Globus pallidus (tissue), 1 donor: ENCODE data around the gene VAX1.
A peak's percentile ranks its signal among the peaks of the same experiment; 100 is the strongest.

ENCODE experiments used
- DNase-seq: peaks from one replicate; pipeline ENCODE4 v3.0.0-alpha.2; 2015; ENCODE audit warnings: low spot score

VAX1 gene

DNA sequence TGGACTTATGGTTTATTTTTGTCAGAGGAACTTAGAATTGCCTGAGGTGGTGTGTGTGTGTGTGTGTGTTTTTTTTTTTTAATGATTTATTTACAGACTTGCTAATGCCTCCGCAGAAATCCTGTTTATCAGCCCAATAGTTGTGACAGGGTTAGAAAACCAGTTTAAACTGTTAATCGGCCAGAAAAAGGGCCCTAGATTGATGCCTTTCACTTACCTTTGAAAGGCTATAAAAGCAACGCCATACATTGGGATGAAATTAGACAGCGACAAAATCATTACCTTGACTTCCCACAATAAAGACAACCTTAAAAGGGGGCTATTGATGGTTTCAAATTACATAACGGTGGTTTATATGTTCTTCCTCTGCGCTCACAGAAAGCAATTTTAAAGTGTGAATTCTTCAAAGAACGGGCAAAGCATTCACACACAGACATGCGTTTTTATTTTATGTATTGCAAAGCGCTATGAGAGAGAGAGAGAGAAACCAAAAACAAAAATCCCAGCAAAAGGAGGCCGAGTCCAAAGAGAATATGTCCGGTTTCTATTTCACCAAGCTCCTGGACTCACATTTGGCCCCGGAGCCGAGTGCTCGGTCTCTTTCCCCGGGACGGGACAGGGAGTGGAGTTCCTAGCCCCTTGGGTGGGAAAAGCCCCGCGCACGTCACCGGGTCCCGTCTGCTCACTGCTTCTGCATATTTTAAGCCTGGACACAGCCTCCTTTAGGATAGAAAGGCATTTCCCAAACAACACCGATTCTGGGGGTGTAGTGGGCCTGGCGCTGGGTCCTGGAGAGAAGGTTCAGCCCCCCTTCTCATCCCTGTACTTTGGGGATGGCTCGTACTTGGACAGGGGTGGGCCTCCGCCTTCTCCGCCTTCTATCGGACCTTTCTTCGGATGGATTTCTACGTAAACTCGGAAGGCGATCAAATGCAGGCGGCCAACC, 26.8 kb upstream of the VAX1 start:
- no peak for DNase-seq

DNA sequence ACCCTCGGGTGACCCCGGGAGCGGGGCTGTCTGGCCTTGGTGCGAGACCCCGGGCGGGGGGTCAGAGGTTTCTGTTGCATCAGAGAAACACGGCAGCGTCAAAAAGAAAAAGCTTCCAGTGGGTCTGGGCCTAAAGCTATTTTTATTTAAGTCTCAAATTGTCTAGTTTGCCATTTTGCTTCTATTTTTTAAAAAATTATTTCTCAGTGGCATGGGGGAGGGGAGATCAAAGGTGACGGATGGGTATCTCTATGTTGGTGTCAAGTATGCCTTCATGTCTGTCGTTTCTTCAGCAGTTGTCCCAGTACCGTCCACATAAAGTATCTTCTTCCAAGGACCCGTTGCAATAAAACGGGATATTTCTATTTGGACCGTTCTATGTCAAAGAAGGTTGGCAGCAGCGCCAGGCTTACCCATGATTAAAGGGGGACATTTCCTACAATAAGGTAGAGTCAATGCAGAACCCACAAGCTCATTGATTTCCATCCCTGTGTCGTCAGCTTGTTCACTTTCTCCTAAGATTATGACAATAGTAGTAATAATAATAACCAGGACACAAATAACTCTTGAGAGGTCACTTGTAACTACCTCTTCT, 26.0 kb upstream of the VAX1 start:
- no peak for DNase-seq

DNA sequence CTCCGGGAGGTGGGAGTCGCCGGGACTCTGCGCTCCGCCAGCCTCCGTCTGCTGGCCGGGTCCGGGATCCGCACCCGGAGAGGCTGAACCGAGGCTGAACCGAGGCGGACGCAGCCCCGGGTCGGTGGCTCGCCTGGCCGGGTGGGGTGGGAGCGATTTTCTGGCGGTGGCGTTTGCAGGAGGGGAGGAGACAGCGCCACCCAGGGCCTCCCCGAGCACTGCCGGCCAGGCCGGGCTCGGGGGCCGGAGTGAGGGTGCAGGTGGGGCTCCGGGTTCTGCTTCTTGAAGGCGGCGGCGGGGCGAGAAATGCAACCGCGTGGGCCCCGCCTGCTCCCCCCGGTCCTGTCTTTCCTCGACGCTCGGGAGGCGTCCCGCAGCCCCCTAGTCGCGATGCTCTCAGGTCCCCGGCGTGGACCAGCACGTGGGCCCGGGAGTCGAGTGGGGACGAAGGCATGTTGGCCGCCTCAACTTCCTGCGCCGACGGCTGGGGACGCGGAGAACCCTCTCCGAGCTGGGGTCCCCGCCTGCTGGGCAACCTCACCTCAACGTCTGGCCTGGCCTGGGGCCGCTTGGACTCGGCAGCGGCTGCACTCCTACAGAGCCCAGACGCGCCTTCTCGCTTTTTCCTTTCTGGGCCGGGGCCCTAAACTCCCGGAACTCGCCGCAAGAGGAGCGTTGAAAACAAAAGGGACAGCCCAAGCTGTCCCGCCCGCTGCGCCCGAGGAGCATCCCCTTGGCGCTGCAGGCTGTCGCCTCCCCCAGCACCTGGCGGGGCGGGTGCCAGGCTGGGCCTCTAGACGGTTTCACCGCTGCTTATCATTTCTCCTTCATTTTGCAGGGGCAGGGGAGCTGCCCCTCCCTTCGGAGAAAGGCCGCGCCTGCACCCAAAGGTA, 25.2 kb upstream of the VAX1 start:
- peak; percentile 53 for DNase-seq

DNA sequence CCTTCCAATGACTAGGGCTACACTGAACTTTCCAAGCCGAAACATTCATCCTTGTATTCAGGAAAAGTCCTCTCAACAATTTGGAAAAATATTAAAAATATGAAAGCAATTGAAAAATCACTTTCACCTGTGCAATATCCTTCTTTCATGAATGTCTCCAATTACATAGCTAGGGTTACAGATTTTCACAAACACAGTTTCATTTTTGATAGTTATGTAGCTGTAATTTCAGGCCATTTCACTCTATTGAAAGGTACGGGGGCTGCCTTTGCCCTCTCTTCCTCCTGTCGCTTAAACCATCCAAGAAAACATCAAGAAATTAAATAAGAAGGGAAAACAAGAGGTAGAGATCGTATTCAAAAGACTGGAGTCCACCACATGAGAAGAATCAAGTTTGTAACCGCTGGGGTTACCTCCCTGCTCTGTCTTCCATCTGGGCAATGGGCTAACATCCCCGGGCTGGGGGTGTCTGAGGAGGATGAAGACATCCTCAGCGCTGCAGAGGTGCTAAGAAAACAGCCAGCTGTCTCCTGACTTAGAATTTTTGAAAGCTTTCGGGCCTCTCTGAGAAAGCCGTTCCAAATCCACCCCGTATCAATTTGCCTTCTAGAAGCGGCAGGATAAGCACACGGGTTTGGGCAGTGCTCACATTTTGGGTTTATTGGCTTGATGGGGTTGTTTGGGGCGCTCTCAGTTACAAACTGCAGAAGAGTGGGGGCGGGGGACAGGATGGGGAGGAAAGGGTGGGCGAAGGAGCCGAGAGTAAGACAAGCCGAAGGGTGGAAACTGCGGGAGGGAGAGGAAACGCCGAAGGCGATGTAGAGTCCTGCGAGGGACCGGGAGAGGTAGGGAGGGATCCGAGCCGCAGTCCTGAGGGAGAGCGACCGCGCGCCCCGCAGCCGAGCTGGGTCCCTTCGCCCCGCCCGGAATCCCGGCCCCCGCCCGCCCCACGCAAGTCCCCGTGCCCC, 24.3 kb upstream of the VAX1 start:
- DNase-seq = no peak

DNA sequence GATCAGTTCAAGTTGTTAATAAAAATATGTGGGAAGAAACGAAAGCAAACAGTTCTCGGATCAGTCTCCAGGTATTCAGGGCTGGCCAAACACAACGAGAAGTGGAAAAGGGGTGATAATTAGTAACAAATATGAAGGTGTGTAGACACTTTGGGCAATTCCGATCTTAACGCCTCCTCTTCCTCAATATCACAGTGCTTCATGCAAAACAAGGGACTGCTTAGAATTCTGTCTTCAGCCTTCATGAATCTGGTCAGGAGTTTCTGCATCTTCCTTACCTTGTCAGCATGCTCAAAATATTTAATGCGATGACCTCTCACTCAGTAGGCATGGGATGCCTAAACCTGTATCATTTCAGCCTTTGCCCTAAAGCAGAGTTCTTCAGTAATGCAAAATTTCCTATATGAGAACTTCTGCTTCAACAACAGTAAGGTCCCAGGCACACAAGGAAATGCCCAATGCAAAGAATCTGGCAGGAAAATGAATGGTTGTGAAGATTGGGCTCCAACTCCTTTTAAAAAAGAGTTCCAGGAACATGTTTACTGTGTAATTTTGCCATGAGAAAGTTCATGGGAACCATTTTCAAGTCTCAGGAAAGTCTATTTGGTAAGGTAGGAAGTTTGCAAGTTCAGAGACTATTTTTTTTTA, 23.4 kb upstream of the VAX1 start:
- DNase-seq = no peak

DNA sequence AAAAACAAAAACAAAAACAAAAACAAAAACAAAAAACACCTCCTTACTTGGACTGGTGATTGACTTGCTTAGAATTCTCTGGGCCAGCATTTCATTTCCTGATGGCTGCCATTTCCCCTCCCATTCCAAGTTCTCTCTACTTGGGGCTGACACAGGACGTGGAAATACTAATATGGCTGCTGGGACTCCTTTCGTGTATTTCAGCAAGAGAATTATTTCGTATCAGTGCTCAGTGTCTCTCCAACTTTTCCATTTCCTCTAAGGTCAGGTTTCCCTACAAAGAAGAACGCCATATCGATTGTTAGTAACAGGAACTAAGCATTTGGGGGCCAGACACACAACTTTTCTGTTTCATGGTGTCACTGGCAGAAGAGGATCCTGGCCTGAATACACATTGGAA, 22.5 kb upstream of the VAX1 start:
- no peak for DNase-seq

DNA sequence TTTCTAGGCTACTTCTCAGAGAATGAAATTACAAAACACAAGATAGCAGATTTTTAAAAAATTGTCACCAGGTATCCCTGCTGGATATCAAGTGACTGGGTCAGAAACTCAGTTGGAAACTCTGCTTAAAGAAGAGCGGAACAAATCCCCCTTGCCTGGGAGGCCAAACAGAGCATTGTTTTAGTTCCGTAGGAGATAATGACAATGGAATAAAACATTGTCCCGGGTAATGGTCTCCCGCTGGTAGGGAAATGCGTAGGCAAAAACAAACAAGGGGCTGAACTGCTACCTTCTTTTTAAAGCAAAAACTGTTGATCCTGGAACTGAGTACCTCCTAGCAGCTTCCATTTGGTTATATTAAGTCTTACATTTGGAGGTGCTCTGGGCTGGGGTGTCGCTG, 21.3 kb upstream of the VAX1 start:
- no peak for DNase-seq

DNA sequence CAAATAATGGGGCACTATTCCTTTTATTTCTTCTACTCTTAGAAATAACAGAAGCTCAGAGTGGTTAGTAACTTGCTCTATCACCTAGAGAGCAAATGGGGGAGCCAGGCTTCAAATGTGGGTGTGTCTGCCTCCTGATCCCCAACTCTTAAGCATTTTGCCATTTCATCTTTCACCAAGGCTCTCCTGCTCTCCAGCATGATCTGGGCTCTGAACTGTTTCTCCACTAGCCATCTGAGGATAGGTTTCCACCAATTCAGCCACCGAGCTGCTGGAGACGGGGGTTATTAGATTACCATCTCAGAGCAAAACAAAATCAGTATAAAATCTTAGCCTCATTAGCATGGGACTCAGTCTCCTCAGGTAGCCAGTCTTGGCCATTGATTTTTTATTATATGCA, 20.2 kb upstream of the VAX1 start:
- no peak for DNase-seq

DNA sequence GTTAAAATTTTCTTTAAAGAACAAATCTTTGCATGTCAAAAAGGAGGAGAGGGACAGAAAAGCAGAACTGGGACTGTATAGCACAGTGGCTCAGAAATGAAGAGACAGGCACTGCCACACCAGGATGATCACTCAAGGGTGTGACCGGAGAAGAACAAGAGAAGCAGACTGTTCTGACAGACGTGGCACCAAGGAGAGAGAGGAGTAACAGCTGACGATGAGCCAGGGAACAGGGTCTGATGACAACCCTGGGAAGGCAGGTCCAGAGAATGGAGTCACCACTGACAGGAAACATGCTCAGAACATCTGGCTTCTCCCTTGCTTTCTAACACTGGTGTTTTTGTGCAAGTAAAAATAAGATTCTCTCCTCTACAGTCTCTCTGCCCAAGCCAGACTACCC, 14.6 kb upstream of the VAX1 start:
- no peak for DNase-seq

DNA sequence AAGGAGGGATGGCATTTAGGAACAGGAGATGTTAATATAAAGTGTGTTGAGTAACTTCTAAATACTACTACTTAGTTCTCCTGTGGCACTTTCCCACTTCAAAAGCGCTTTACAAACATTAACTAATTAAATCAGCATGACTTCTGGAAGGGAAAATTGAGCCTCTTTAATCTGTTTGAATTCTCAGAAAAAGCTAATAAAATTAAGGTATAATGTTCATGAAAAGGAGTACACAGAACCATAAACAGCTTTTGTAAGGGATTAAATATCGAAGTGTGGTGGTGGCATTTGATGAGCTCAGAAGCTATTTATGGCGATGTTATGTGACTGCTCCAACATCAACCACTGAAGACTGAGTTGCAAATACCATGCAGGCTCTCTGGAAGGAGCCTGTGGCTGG, 10.2 kb upstream of the VAX1 start:
- no peak for DNase-seq

DNA sequence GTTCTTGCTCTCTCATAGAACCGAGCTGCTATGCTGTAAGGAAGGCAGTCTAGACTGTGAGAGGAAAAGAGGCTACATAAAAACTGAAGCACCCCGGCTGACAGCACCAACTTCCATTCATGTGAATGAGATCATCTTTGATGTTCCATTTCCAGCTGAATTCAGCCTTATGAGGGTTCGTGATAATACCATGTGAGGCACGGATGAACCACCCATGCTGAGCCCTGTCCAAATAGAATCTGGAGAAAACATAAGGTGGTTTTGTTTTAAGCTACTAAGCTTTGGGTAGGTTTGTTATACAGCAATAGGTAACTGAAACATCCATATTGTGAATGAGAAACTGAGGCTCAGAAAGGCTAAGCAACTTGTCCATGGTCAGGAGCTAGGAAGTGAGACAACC, 6.9 kb upstream of the VAX1 start:
- DNase-seq = no peak

DNA sequence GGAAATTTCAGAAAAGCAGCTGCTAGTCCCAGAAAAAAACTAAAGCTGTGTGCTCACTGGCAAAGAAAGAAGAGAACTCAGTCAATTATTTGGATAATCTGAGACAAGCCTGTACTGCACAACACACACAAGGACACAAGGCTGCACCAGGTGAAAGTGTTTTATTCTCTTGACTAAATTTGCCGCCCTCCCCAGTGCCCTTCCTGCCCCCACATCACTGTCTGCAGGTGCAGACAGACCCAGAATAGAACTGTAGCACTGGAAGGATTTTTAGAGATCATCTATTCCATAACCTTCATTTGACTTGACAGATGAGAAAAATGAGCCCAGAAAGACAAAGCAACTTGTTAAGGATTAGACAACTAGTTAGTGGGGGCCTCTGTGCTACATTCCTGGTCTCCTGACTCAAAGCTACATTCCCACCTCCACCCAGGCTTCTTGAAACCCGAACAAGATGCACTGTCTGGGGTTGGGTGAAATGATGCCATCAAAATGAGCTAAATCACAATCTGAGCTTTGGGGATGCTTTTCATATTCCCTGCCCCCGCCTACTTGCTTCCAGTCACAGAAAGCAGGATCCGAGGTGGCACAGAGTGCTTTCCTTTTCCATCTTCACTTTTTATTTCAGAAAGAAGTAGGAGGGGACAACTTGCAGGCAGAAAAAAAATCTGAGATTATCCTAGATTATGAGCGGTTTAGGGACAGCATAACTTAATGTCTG, 5.2 kb upstream of the VAX1 start:
- no peak for DNase-seq

DNA sequence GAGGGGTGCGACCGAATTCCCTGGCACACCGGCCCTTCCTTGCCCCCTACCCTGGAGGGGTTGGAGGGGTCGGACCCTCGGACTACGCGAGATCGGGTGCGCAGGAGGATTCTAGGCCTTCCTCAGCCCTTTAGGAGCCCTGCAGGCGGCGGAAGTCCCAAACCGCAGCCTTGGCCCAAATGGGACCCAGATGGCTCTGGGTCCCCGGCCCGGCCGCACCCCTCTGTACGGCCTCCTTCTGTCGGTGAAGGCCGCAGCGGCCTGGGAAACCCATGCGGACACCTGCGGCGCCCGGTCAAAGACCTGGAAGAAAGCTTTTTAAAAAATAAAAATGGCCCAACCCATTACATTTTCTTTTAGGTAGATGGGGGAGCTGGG, 2.4 kb upstream of the VAX1 start:
- DNase-seq = no peak

DNA sequence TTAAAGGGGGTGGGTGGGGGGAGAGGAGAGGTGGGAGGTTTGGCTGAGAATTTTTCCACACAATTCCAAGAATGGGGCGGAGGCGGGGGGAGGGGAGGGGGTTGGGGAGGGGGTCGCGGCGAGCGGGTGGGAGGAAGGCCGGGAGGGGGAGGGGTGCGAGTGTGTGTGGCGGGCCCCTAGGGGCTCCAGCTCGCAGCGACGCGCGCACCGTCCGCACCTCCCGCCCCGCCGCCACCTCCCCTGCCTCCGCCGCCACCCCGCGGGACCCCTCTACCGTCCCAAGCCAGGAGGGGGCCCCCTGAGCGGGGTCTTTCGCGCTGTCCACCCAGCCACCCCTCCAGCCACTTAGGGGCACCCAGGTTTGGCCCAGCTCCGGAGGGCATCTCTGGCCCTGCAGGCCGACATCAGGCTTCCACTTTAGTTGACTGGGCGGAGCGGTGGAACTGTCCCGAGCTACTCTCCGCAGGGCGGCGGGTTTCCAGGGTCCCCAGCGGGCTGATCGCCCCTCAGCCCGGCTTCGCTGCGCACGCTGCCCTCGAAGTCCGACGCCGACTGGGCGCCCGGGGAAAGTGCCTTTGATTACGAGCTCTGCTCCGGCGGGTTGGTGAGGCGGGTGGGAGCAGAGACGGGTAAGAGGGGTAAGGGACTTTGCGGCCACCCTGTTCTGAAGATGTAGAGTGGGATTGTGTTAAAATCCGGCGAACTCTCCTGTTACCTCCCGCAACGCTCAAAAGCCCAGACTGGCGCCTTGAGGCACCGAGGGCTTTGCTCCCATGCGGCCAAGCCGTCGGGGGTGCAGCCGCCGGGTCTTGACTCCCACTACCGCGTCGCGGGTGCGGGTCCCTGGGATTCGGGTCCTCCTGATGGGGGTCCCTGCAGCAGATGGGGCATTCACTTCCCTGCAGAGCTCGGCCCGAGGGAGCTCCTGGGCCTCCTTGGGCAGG, 1.8 kb upstream of the VAX1 start:
- DNase-seq = no peak

DNA sequence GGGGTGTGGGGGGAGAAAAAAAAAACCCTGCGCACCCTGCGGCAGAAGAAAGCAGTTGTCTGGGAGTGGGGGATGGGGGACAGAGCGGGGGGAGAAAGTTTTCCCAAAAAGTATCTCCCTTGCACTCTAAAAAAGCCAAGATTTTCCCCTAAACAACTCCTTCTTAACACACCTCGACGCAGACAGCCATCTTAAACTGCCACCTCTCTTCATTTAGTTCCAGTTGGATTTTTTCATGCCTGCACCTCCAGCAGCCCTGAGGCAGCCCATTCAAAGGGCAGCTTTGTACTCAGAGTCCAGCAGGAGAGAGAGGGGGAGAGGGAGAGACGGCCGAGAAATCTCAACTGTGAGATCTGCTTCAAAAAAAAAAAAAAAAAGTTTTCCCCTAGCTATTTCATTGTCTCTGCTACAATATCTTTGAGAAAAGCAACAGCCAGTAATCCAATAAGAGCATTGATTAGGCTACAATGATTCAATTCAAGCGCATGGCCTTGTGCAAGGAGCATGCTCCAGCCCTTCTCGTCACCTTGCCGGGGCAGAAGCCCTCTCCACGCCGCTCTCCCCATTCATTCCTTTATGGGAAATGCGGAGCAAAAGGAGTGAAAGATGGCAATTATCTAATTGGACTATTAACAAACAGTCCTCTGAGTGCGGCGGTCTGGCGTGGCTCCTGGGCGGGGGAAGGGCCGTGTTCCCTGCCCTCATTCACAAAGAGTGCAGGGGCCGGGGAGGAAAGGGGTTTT, 939 bp upstream of the VAX1 start:
- DNase-seq = peak; percentile 54

DNA sequence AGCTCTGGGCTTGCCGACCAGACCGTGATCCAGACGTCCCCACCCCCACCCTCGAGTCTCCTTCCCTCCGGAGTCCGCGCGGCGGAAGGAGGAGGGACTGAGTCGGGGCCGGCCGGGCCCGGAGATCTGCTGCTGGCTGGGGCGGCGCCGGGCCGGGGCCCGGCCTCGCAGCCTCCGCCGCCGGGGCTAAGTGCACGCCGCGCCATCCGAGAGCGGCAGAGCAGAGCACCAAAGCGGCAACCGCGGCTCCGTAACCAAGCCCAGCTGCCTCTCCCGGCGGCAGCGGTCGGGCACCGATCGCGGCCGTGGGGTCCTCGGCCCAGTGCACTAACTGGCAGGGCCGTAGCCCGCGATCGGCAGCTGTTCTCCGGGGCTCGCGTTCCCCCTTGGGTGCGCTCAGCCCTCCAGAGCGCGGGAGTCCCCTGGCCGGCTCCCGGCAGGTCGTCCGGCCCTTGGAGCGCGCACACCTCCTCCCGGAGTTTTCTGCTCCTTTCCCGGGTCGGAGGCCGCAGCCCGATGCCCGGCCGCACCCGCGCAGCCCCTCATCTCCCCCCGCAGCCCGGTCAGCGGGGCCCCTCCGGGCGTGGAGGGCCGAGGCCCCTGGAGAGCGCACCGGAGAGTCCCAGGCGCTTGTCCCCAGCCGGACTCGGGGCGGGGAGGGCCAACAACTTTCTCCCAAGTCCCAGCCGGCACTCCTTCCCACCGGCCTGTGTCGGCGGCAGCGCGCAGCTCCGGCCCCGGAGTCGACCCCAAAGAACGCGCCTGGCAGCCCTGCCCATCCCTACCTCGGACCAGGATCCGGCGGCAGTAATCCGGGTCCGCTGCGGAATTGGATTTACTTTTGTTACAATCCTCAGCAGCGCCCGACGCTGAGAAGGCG, 799 bp downstream of the VAX1 start:
- peak; percentile 65 for DNase-seq

DNA sequence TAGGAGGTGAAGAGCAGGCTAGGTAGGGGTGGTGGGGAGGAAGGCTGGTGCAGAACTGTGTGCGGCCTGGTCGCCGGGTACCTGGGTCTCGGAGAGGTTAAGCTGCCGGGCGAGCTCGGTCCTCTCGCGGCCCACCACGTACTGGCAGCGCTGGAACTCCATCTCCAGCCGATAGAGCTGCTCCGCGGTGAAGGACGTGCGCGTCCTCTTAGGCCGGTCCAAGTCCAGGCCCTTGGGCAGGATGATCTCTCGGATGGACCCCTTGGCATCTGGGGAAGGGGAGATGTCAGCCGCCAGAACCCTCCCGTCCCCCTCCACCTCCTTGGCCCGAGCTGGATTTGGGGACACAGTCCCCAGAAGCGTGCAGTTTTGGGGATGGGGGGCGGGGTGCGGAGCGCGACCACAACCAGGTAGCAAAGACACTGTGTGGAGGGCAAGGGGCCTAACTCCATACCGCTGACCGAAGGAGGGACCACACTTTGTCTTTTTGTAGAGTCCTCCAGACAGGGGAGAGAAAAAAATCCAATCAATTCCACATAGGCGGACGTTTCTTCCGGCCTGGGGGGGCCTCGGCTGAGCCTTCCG, 1.6 kb downstream of the VAX1 start:
- DNase-seq = no peak
